HUES48 (cell line): ENCODE results near the gene CD74.

Source experiments
- H3K27ac ChIP-seq: one replicate; pipeline ENCODE4 v1.7.0; 2013; ENCODE audit warnings: low read depth, low read length, inconsistent platforms
- H3K27me3 ChIP-seq: 2 replicates; pipeline ENCODE4 v1.6.1; 2013; ENCODE audit warnings: mild to moderate bottlenecking, low read length; ENCODE audit not compliant: control insufficient read depth, insufficient read depth
- H3K36me3 ChIP-seq: 2 replicates; pipeline ENCODE4 v1.6.1; 2013; ENCODE audit warnings: low read length; ENCODE audit not compliant: control insufficient read depth, insufficient read depth
- H3K4me1 ChIP-seq: 2 replicates; pipeline ENCODE4 v1.6.1; 2013; ENCODE audit warnings: mild to moderate bottlenecking, low read length; ENCODE audit not compliant: control insufficient read depth, insufficient read depth
- H3K4me3 ChIP-seq: 2 replicates; pipeline ENCODE4 v1.5.1; 2013; ENCODE audit warnings: mild to moderate bottlenecking, low read depth, low read length
- H3K9ac ChIP-seq: 2 replicates; pipeline ENCODE4 v1.6.1; 2013; ENCODE audit warnings: mild to moderate bottlenecking, low read depth, low read length, moderate library complexity
- H3K9me3 ChIP-seq: 2 replicates; pipeline ENCODE4 v1.6.1; 2013; ENCODE audit warnings: low read length; ENCODE audit not compliant: control insufficient read depth, insufficient read depth

Gene CD74

DNA sequence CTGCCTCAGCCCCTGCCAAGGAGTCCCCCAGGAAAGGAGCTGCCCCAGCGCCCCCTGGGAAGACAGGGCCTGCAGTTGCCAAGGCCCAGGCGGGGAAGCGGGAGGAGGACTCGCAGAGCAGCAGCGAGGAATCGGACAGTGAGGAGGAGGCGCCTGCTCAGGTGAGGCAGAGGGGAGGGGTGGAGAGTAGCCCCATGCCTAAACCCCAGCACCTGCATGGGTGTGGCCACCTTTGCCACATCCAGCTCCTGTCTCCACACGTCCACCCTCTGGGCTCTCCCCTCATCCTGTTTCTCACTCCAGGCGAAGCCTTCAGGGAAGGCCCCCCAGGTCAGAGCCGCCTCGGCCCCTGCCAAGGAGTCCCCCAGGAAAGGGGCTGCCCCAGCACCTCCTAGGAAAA, 38.1 kb downstream of the CD74 start:
- peaks cover 100% of the 10 kb centered on the region for H3K36me3 ChIP-seq
- no peak overlapping the region for H3K9ac ChIP-seq
- H3K27me3 ChIP-seq = no peaks in the 10 kb centered on the region
- no peaks in the 10 kb centered on the region for H3K4me1 ChIP-seq
- H3K9me3 ChIP-seq = no peaks in the 10 kb centered on the region
- H3K4me3 ChIP-seq = no peak overlapping the region
- no peak overlapping the region for H3K27ac ChIP-seq

DNA sequence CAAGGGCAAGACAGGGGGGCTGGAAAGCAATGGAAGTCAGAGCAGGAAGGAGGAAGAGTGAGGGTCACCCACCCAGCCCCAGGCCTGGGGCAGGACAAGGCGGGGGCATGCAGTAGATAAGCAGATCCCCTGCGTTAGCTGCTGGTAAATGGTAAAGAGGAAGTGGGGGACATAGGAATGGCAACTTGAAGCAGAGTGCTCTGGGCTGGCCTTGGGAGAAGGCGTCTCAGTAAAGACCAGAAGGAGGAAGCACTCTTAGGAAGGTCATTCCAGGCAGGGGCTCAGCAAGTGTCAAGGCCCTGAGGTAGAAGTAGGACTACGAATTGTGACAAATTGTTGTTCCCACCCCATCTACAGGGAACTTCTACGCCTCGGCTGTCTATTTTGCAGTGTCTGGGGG, 40.1 kb downstream of the CD74 start:
- Histone ChIP-seq H3K4me1 (no peaks in the 10 kb centered on the region), H3K9me3 (no peaks in the 10 kb centered on the region), H3K36me3 (peaks cover 100% of the 10 kb centered on the region), H3K4me3 (no peak overlapping the region), H3K27ac (no peak overlapping the region), H3K9ac (no peak overlapping the region), H3K27me3 (no peaks in the 10 kb centered on the region)

DNA sequence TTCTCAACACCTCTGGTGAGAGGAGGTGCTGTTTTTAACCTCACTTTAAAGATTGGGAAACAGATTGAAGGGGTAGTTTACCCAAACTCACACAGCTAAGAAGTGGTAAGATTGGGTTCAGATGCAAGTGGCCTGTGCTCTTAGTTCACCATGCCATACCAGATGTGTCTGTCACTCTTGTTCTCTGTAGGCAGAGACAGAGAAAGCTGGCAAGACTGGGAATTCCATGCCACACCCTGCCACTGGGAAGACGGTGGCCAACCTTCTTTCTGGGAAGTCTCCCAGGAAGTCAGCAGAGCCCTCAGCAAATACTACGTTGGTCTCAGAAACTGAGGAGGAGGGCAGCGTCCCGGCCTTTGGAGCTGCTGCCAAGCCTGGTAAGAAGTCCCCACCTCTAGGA, 44.2 kb downstream of the CD74 start:
- Histone ChIP-seq H3K4me3 (no peak overlapping the region), H3K27ac (no peak overlapping the region), H3K36me3 (peaks cover 95% of the 10 kb centered on the region), H3K4me1 (no peaks in the 10 kb centered on the region), H3K9me3 (no peaks in the 10 kb centered on the region), H3K27me3 (no peaks in the 10 kb centered on the region), H3K9ac (no peak overlapping the region)

DNA sequence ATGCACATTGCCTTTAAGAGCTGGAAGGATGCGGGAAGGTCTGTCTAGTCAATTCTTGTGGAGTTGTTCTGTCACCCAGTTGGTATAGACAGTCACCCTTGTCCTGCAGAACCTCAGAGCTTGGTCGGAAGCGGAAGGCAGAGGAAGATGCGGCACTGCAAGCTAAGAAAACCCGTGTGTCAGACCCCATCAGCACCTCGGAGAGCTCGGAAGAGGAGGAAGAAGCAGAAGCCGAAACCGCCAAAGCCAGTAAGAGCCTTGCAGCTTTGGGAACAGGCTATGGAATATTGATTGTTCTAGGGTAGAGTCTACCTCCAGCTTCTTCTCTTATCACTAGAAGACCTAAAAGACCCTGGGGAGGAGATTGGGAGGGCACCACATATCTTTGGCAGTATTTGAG, 48.7 kb downstream of the CD74 start:
- H3K4me1 ChIP-seq = no peaks in the 10 kb centered on the region
- peaks cover 94% of the 10 kb centered on the region for H3K36me3 ChIP-seq
- H3K27ac ChIP-seq = no peak overlapping the region
- no peak overlapping the region for H3K4me3 ChIP-seq
- no peak overlapping the region for H3K9ac ChIP-seq
- no peaks in the 10 kb centered on the region for H3K27me3 ChIP-seq
- no peaks in the 10 kb centered on the region for H3K9me3 ChIP-seq

DNA sequence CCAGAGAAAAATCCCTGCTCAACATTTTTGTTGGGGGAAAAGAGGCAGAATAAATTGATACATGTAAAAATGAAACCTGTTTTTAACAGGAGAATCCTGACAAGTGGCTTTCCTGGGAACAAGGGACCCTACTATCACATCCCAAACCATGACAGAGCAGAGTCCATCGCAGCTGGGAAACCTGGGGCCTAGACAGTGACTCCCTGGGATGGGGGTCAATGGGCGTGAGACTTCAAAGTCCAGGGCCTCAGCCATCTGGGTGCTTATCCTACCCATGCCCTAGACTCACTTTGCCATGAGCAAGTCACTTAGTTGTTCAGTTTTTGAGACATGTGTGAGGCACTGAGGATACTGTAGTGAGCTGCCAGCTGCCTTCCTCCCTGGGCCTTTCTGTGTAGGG, 49.5 kb downstream of the CD74 start:
- Histone ChIP-seq H3K4me3 (no peak overlapping the region), H3K36me3 (peaks cover 85% of the 10 kb centered on the region), H3K9me3 (no peaks in the 10 kb centered on the region), H3K4me1 (no peaks in the 10 kb centered on the region), H3K27me3 (no peaks in the 10 kb centered on the region), H3K9ac (no peak overlapping the region), H3K27ac (no peak overlapping the region)

DNA sequence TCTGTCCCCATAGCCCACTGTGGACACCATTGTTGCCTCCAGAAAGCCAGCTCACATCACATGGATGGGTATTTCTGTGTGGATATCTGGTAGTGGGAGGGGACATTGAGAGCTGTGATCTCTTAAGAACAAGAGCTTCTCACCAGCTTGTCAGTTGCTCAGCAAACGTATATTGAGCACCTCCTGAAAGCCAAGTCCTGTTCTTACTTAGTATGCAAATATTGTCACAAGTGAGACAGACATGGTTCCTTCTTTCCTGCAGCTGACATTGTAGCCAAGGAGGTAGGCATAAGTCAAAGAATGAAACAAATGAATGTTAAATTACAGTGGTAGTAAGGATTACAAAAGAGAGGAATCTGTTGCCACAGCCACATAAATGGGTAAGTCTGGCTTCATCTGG, 51.4 kb downstream of the CD74 start:
- Histone ChIP-seq H3K9me3 (no peaks in the 10 kb centered on the region), H3K9ac (no peak overlapping the region), H3K36me3 (peaks cover 72% of the 10 kb centered on the region), H3K4me1 (0 out of 2 replicates have a peak, but pooled peaks cover 4% of the 10 kb centered on the region), H3K4me3 (no peak overlapping the region), H3K27me3 (no peaks in the 10 kb centered on the region), H3K27ac (no peak overlapping the region)

DNA sequence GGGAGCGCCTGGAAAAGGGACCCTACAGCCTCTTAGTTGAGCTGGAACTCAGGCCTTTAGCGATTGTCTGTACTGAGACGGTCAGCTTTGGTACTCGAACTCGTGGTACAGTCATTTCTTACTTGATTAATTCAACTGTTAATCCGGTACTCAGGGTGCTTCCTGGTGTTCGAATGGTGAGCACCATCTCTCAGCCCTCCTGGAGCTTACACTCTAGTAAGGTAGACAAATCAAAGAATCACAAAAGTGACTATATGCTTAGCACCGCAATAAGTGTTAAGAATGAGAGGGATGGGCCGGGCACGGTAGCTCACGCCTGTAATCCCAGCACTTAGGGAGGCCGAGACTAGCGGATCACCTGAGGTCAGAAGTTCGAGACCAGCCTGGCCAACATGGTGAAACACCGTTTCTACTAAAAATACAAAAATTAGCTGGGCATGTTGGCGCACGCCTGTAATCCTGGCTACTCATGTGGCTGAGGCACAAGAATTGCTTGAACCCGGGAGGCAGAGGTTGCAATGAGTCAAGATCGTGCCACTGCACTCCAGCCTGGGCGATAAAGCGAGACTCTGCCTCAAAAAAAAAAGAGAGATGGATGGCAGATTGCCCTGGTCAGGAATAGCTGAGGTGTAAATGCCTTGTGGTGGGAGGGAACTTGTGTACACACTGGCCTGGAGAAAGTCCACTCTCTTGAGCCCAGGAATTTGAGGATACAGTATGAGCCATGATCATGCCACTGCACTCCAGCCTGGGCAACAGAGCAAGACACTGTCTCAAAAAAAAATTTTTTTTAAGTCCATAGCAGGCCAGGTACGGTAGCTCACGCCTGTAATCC, 54.2 kb downstream of the CD74 start:
- H3K4me1 ChIP-seq = 0 out of 2 replicates have a peak, but pooled peaks cover 4% of the 10 kb centered on the region
- H3K9me3 ChIP-seq = no peaks in the 10 kb centered on the region
- peaks cover 43% of the 10 kb centered on the region for H3K36me3 ChIP-seq
- peak overlapping the region; percentile 94 for H3K4me3 ChIP-seq
- H3K27me3 ChIP-seq = no peaks in the 10 kb centered on the region
- peak overlapping the region; percentile 84 for H3K27ac ChIP-seq
- H3K9ac ChIP-seq = peak overlapping the region; percentile 96

DNA sequence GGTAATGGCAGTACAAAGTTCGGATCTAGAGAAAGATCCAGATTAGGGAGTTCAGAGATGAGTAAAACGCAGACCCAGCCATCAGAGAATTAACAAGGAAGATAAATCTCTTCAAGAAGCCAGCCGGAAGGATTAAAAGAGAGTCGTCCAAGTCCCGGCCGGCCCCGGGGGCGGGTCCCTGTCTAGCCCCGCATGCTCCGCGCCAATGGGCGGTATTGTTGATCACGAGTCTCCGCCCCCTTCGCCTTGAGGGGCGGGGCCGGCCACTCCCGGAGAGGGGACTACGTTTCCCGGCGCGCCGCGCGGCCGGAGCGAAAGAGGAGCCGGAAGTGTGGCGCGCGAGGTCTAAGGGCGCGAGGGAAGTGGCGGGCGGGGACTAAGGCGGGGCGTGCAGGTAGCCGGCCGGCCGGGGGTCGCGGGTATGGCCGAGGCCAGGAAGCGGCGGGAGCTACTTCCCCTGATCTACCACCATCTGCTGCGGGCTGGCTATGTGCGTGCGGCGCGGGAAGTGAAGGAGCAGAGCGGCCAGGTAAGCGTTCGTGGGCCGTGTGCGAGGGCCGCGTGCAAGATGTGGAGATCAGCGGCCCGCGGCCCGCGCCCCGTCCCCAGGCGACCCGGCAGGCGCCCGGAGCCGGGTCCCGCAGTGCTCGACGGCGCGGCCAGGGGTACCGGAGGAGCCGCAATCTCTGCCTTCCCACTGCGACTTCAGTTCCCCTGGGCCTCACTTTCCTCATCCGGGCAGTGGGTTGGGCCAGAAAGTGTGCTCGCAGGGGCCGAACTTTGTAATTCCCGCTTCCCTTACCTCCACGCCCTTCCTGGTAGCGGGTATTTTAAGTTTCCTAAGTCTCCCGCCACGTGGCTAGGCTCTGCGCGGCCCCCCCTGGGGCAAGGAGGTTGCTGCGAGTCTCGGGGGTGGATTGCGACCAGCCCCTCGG, 55.1 kb downstream of the CD74 start, which contains the start of gene TCOF1:
TSS of gene TCOF1 (plus strand) at position 372 of the 935 bp plus-strand sequence. CDS start at position 422, 50 bp downstream.
- Histone ChIP-seq H3K9me3 (no peaks in the 10 kb centered on the region), H3K9ac (peak within 1 kb of the TSS; percentile 96), H3K4me1 (0 out of 2 replicates have a peak, but pooled peaks cover 4% of the 10 kb centered on the region), H3K27ac (peak within 1 kb of the TSS; percentile 84), H3K27me3 (no peaks in the 10 kb centered on the region), H3K36me3 (peaks cover 35% of the 10 kb centered on the region), H3K4me3 (peak within 1 kb of the TSS; percentile 94)

DNA sequence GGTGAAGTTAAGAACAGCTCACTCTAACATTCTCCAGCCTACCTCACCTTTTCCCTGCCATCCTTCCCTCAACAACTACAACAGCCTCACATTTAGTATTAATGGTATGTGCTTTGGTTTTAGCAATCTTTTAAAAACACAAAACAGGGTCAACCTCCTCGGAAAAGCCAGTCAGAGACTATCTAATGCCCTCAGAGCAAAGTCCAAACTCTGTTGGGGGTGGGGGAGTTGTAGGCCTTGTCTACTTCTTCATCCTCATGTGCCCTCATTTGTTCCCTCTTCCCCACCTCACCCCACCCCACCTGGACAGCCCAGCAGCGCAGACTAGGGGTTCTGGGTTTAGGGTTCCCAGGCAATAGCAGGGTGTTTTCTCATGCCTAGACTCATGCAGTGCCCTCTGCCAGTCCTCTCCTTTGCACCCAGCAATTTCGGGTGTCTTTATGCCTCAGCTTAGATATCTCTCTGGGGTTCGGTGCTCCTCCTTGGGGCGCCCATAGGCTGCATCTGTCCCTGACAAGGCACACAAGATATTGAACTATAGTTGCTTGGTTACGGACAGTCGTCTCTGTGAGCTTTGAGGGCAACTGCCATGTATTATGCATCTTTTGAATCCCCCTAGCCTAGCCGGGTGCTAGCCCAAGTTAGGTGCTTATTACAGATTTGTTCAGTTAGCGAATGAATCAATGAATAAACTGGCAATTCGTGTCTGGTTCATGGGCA, 56.0 kb downstream of the CD74 start:
- Histone ChIP-seq H3K36me3 (peaks cover 26% of the 10 kb centered on the region), H3K9me3 (no peaks in the 10 kb centered on the region), H3K27me3 (no peaks in the 10 kb centered on the region), H3K27ac (peak overlapping the region; percentile 36), H3K9ac (no peak overlapping the region), H3K4me1 (0 out of 2 replicates have a peak, but pooled peaks cover 4% of the 10 kb centered on the region), H3K4me3 (peak overlapping the region; percentile 55)

DNA sequence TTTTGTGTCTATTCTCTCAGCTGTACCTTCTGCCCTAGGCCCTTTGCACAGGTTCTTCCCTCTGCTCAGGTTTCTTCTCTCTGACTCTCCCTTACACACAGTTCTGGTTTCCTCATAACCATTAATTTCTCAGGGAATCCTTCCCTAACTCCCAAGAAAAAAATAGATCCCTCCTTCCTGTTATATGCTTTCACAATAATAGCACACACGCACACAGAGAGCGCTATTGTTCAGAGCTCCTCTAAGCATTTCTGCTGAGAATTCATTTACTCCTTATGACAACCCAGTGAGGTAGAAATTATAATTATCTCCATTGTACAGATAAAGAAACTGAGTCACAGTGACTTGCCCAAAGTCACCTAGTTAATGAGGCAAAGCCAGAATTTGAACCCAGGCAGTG, 56.9 kb downstream of the CD74 start:
- Histone ChIP-seq H3K9me3 (no peaks in the 10 kb centered on the region), H3K4me1 (peaks cover 6% of the 10 kb centered on the region; the same call in 1 of the 2 replicates), H3K27me3 (no peaks in the 10 kb centered on the region)

More for the DNA sequence above, 56.9 kb downstream of the CD74 start:
- Histone ChIP-seq H3K27ac (no peak overlapping the region), H3K36me3 (peaks cover 17% of the 10 kb centered on the region), H3K9ac (no peak overlapping the region), H3K4me3 (no peak overlapping the region)
